ENCODE results near the gene CHRNA5. TPM values are rescaled to one million over a fixed set of nuclear protein-coding genes. Genes with fewer than 3 reads are reported as not detected.
"Not testable (repeated sequence)": the region's sequence is repeated elsewhere in the genome, so short reads cannot be mapped to it uniquely, and the experiment has no call there.

Gene CHRNA5
- polyA plus RNA-seq, 2 of the 4 experiments (the other 2 are of a cell fraction): 29.8 to 49.6 TPM

DNA sequence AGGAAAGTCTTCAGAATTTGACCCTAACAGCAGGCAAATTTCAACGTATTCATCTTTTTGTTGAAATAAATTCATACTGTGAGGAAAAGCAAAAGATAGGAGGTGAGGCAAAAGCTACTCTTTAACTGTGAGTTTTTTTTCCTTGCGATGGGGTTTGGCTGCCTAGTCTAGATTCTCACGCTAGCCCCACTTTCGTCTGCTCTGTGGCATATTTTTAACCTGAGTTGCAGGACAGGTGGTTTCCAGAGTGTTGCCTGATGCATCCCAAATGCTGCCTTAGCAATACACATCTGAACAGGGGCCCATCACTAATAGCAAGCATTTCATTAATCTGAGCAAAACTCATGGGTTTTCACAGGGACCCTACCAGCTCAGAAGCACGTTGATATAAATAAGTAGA lies 13.4 kb upstream of the CHRNA5 start:
- CTCF ChIA-PET: interaction anchor here (0.9 to 1.9 kb wide), 5 partner anchors 10 to 244 kb away, joined by 3 to 6 read pairs (median 3); partner anchors contain the start of genes CHRNA5 and PSMA4
- no peak overlapping the region for H3K4me3 ChIP-seq
- H3K9me3 ChIP-seq: no peaks in the 10 kb centered on the region
- no peak for TF ChIP-seq CHD2 (IDR thresholded peaks at IDR 0.05; ENCODE audit: low read length, partially characterized antibody)
- H3K4me2 ChIP-seq: no peak overlapping the region
- WGBS (ENCODE audit: missing lambda C conversion rate): 83% methylated on average over 5 of the region's 5 CpGs
- peak in 1 of 2 experiments; percentile 13; a peak in 1 of 6 replicates for ATAC-seq
- H3K4me1 ChIP-seq: no peaks in the 10 kb centered on the region
- POLR2A ChIA-PET: interaction anchor here (1.5 to 5.3 kb wide), 2 partner anchors 12 to 14 kb away, joined by 13 to 24 read pairs; partner anchors contain the start of genes CHRNA5 and PSMA4
- DNase-seq (ENCODE audit: low read depth in 1 of 2, low spot score in 1 of 2): no peak
- H3K27ac ChIP-seq: no peak overlapping the region
- FAIRE-seq: no peak

GRCh38 chr15:78552597-78552996 lies 12.7 kb upstream of the CHRNA5 start:
- Histone ChIP-seq H3K4me3 (no peak overlapping the region), H3K4me2 (no peak overlapping the region), H3K9me3 (no peaks in the 10 kb centered on the region), H3K27ac (no peak overlapping the region), H3K4me1 (no peaks in the 10 kb centered on the region)
- no peak for DNase-seq (ENCODE audit: low read depth in 1 of 2, low spot score in 1 of 2)
- ChIA-PET POLR2A (interaction anchor here (1.5 to 5.3 kb wide), 2 partner anchors 12 to 13 kb away, joined by 13 to 24 read pairs; partner anchors contain the start of genes CHRNA5 and PSMA4), CTCF (interaction anchor here (0.9 to 1.9 kb wide), 4 partner anchors 11 to 66 kb away, joined by 3 to 6 read pairs (median 6); partner anchors contain the start of genes CHRNA5 and PSMA4)
- peak; percentile 44 to 48; a peak in 4 of 6 replicates for ATAC-seq
- no peak for TF ChIP-seq NR3C1 (IDR thresholded peaks at IDR 0.05)
- 84% methylated on average over 5 of the region's 5 CpGs for WGBS (ENCODE audit: missing lambda C conversion rate)
- FAIRE-seq: no peak

DNA sequence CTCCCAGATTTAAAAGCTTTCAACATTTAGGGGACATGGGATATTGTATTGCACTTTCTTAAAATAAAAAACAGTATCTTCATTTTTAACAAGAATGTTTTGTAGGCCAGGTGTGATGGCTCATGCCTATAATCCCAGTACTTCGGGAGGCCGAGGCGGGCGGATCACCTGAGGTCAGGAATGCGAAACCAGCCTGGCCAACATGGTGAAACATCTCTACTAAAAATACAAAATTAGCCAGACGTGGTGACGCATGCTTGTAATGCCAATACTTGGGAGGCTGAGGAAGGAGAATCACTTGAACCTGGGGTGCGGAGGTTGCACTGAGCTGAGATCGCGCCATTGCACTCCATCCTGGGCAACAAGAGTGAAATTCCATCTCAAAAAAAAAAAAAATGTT lies 5.1 kb upstream of the CHRNA5 start:
- DNase-seq (ENCODE audit: low read depth in 1 of 2, low spot score in 1 of 2); H3K4me2 ChIP-seq; H3K4me1 ChIP-seq; H3K9me3 ChIP-seq; POLR2A ChIA-PET; FAIRE-seq; ATAC-seq; H3K27ac ChIP-seq; H3K4me3 ChIP-seq: not testable (repeated sequence)
- CTCF ChIA-PET: interaction anchor here (0.7 to 1.5 kb wide), 3 partner anchors 14 to 191 kb away, joined by 3 read pairs; no protein-coding TSS in a partner anchor
- 95% methylated on average over 10 of the region's 10 CpGs for WGBS (ENCODE audit: missing lambda C conversion rate)

- no peaks in the 10 kb centered on the region for H3K9me3 ChIP-seq
- FAIRE-seq: no peak
- H3K4me2 ChIP-seq: no peak overlapping the region
- no peak for ATAC-seq
- no peak for TF ChIP-seq CHD2 (IDR thresholded peaks at IDR 0.05; ENCODE audit: low read length, partially characterized antibody)
- TF ChIP-seq EHF (CRISPR knock-in tag; IDR thresholded peaks at IDR 0.05): no peak
- no peak for TF ChIP-seq RNF2 (IDR thresholded peaks at IDR 0.05; ENCODE audit: borderline replicate concordance, low read depth)
- no peak for TF ChIP-seq USF2 (IDR thresholded peaks at IDR 0.05)
- TF ChIP-seq CBX2 (IDR thresholded peaks at IDR 0.05; ENCODE audit: borderline replicate concordance, low read depth): no peak
- TF ChIP-seq MAZ (IDR thresholded peaks at IDR 0.05; ENCODE audit: borderline replicate concordance, low read depth, low read length): no peak
- TF ChIP-seq JUN (IDR thresholded peaks at IDR 0.05): no peak
- no peak for TF ChIP-seq ESRRA (IDR thresholded peaks at IDR 0.05; ENCODE audit: borderline replicate concordance, low read length)
- TF ChIP-seq CEBPB (IDR thresholded peaks at IDR 0.05): no peak
- TF ChIP-seq BHLHE40 (IDR thresholded peaks at IDR 0.05; ENCODE audit: low read depth, low read length): no peak
- TF ChIP-seq HOXA7 (CRISPR knock-in tag; IDR thresholded peaks at IDR 0.05): no peak
- no peak for TF ChIP-seq NPAS2 (CRISPR knock-in tag; IDR thresholded peaks at IDR 0.05; ENCODE audit: borderline replicate concordance)
- TF ChIP-seq PHF8 (IDR thresholded peaks at IDR 0.05; ENCODE audit: borderline replicate concordance, low read depth): no peak
- TF ChIP-seq CBX8 (IDR thresholded peaks at IDR 0.05): no peak
- TF ChIP-seq FOXS1 (CRISPR knock-in tag; IDR thresholded peaks at IDR 0.05): no peak
- no peak overlapping the region for H3K4me3 ChIP-seq
- no peak for DNase-seq (ENCODE audit: low read depth in 1 of 2, low spot score in 1 of 2)
- ChIA-PET CTCF (interaction anchor here (0.6 to 1.0 kb wide), 4 partner anchors 14 to 501 kb away, joined by 3 to 6 read pairs (median 3); no protein-coding TSS in a partner anchor), POLR2A (no interaction called here)
- no peak overlapping the region for H3K27ac ChIP-seq
- H3K4me1 ChIP-seq: peaks cover 6% of the 10 kb centered on the region
- WGBS (ENCODE audit: missing lambda C conversion rate): 84% methylated on average over 5 of the region's 5 CpGs
Measured at GRCh38 chr15:78561490-78561889, 3.8 kb upstream of the CHRNA5 start.

DNA sequence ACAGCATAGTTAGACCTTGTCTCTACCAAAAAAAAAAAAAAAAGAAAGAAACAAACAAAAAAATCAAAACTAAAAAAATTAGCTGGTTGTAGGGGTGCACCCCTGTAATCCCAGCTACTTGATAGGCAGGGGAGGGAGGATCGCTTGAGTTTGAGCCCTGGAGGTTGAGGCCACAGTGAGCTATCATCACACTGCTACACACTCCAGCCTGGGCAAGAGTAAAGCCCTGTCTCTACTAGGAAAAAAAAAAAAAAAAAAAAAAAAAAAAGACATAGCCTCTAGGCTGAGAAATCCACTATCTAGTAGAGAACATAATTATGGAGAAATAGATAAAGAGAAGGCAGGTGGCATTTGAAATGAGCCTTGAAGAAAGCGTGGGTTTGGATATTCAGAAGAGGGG lies 2.2 kb upstream of the CHRNA5 start:
- no peak overlapping the region for H3K4me3 ChIP-seq
- ChIA-PET CTCF (interaction anchor here (0.7 to 1.1 kb wide), 2 partner anchors 17 to 23 kb away, joined by 3 to 4 read pairs; partner anchors contain the start of gene PSMA4), POLR2A (interaction anchor here (0.7 kb wide), 1 partner anchor 17 kb away, joined by 4 read pairs; no protein-coding TSS in a partner anchor)
- H3K4me2 ChIP-seq: no peak overlapping the region
- DNase-seq (ENCODE audit: low read depth in 1 of 2, low spot score in 1 of 2) (no peak), FAIRE-seq (no peak), ATAC-seq (no peak)
- TF ChIP-seq POLR2AphosphoS2 (conservative IDR thresholded peaks at IDR 0.05; ENCODE audit: low read length) (no peak), ZC3H11A (IDR thresholded peaks at IDR 0.05) (no peak), ESRRA (IDR thresholded peaks at IDR 0.05; ENCODE audit: borderline replicate concordance, low read length) (no peak), CEBPB (IDR thresholded peaks at IDR 0.05) (no peak), RNF2 (IDR thresholded peaks at IDR 0.05; ENCODE audit: borderline replicate concordance, low read depth) (no peak), PHF8 (IDR thresholded peaks at IDR 0.05; ENCODE audit: borderline replicate concordance, low read depth) (no peak), HOXB13 (CRISPR knock-in tag; IDR thresholded peaks at IDR 0.05; ENCODE audit: low read depth) (no peak), HEYL (CRISPR knock-in tag; IDR thresholded peaks at IDR 0.05) (no peak), ATOH8 (CRISPR knock-in tag; IDR thresholded peaks at IDR 0.05; ENCODE audit: low read depth) (no peak), EP300 (IDR thresholded peaks at IDR 0.05) (no peak)
- TF ChIP-seq, protein P1, sequence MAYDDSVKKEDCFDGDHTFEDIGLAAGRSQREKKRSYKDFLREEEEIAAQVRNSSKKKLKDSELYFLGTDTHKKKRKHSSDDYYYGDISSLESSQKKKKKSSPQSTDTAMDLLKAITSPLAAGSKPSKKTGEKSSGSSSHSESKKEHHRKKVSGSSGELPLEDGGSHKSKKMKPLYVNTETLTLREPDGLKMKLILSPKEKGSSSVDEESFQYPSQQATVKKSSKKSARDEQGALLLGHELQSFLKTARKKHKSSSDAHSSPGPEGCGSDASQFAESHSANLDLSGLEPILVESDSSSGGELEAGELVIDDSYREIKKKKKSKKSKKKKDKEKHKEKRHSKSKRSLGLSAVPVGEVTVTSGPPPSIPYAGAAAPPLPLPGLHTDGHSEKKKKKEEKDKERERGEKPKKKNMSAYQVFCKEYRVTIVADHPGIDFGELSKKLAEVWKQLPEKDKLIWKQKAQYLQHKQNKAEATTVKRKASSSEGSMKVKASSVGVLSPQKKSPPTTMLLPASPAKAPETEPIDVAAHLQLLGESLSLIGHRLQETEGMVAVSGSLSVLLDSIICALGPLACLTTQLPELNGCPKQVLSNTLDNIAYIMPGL (CRISPR knock-in tag; IDR thresholded peaks at IDR 0.05; ENCODE audit: borderline replicate concordance): no peak
- H3K27ac ChIP-seq: no peak overlapping the region
- WGBS (ENCODE audit: missing lambda C conversion rate): 80% methylated on average over 2 of the region's 2 CpGs
- no peaks in the 10 kb centered on the region for H3K9me3 ChIP-seq
- peaks cover 10% of the 10 kb centered on the region for H3K4me1 ChIP-seq

All from A549 (cell line).